H1 (cell line): Measurements from ENCODE around the gene YBX1. TPM values are rescaled to one million over a fixed set of nuclear protein-coding genes. Genes with fewer than 3 reads are reported as not detected.

Experiments used
- CTCF ChIA-PET: fragments of 300-600 bp; sonication (Branson Sonifier 250); formaldehyde crosslinking; loops from one replicate; lab custom pipeline; 2021; ENCODE audit not compliant: partially characterized antibody; lab: Charles Lee
- POLR2A ChIA-PET: fragments of 300-600 bp; sonication (Branson Sonifier 250); formaldehyde crosslinking; loops from one replicate; lab custom pipeline; 2021; ENCODE audit warnings: inconsistent platforms; ENCODE audit not compliant: partially characterized antibody; lab: Charles Lee
- DNase-seq, 2 experiments: peaks; one replicate each; pipeline versions ENCODE4 v3.0.0 to v3.0.0-alpha.2; 2010 to 2022; ENCODE audit warnings: low spot score in 2 of 2, low read depth in 1 of 2, mixed read lengths in 1 of 2
- FAIRE-seq: peaks from 2 replicates; lab custom pipeline; 2011; peaks lifted over from hg19 to GRCh38; lab: Jason Lieb, UNC
- H2AFZ ChIP-seq: 2 replicates; pipeline ENCODE4 v1.8.1; 2012; ENCODE audit warnings: low read length, inconsistent platforms
- H2AK5ac ChIP-seq: 2 replicates; pipeline ENCODE4 v1.6.1; 2013; ENCODE audit warnings: low read depth, low read length
- H2BK120ac ChIP-seq: replicated peaks from 2 replicates; pipeline ENCODE3; 2013; ENCODE audit warnings: low read depth, low read length, inconsistent platforms
- H2BK12ac ChIP-seq: 2 replicates; pipeline ENCODE4 v1.6.1; 2013; ENCODE audit warnings: low read depth, low read length
- H2BK15ac ChIP-seq: 2 replicates; pipeline ENCODE4 v1.6.1; 2013; ENCODE audit warnings: low read length
- H2BK20ac ChIP-seq: 2 replicates; pipeline ENCODE4 v1.6.1; 2013; ENCODE audit warnings: low read length
- H2BK5ac ChIP-seq: 2 replicates; pipeline ENCODE4 v1.6.1; 2013; ENCODE audit warnings: low read depth, low read length
- H3K14ac ChIP-seq: 2 replicates; pipeline ENCODE4 v1.6.1; 2013; ENCODE audit warnings: inconsistent platforms; ENCODE audit not compliant: insufficient read length
- H3K18ac ChIP-seq: 2 replicates; pipeline ENCODE4 v1.6.1; 2013; ENCODE audit warnings: low read length; ENCODE audit errors: extremely low read depth
- H3K23ac ChIP-seq: 2 replicates; pipeline ENCODE4 v1.6.1; 2013; ENCODE audit warnings: inconsistent platforms; ENCODE audit not compliant: insufficient read length
- H3K23me2 ChIP-seq: 2 replicates; pipeline ENCODE4 v1.6.1; 2013; ENCODE audit warnings: low read depth, low read length
- H3K27ac ChIP-seq: 2 replicates; pipeline ENCODE4 v1.6.1; 2011; ENCODE audit warnings: low read depth, low read length, inconsistent platforms
- H3K27me3 ChIP-seq, 4 experiments: replicated peaks in 1 of 4; 1 replicate in 1 of 4; 2 replicates in 3 of 4; pipeline versions ENCODE4 v1.6.1 to v1.8.1; 2011 to 2013; ENCODE audit warnings: low read length in 3 of 4, mild to moderate bottlenecking in 3 of 4, inconsistent platforms in 2 of 4, mixed read lengths in 2 of 4, moderate library complexity in 1 of 4; ENCODE audit not compliant: control insufficient read depth in 3 of 4, insufficient read depth in 3 of 4; ENCODE audit errors: extremely low read depth in 1 of 4
- H3K36me3 ChIP-seq, 4 experiments: 2 replicates each; pipeline versions ENCODE4 v1.6.1 to v1.8.1; 2011 to 2013; ENCODE audit warnings: mild to moderate bottlenecking in 4 of 4, low read length in 3 of 4, moderate library complexity in 2 of 4, control low read depth in 1 of 4, inconsistent platforms in 1 of 4; ENCODE audit not compliant: insufficient read depth in 4 of 4, control insufficient read depth in 2 of 4
- H3K4ac ChIP-seq: replicated peaks from 2 replicates; pipeline ENCODE3; 2013; ENCODE audit warnings: low read length, low read depth, mixed read lengths, inconsistent platforms; ENCODE audit not compliant: insufficient read length
- H3K4me1 ChIP-seq, 4 experiments: replicated peaks in 1 of 4; 1 replicate in 1 of 4; 2 replicates in 3 of 4; pipeline versions ENCODE4 v1.6.1 to v1.8.1; 2011 to 2013; ENCODE audit warnings: low read length in 3 of 4, inconsistent platforms in 2 of 4, mixed read lengths in 1 of 4; ENCODE audit not compliant: insufficient read depth in 4 of 4, control insufficient read depth in 3 of 4
- H3K4me2 ChIP-seq, 2 experiments: 2 replicates each; pipeline versions ENCODE4 v1.6.1 to v1.8.1; 2011 to 2013; ENCODE audit warnings: low read depth in 2 of 2, low read length in 2 of 2, control low read depth in 1 of 2, inconsistent platforms in 1 of 2, mild to moderate bottlenecking in 1 of 2; ENCODE audit not compliant: insufficient read depth in 1 of 2
- H3K4me3 ChIP-seq, 4 experiments: fragments of 200-600, 300-600 bp in 1 of 4; sonication (generic), shearing (Covaris generic), sonication (Bioruptor Twin) in 1 of 4; 2 replicates each; pipeline versions ENCODE4 v1.5.1 to v1.8.1; 2011 to 2016; ENCODE audit warnings: low read length in 4 of 4, low read depth in 3 of 4, control low read depth in 2 of 4, inconsistent platforms in 2 of 4, mild to moderate bottlenecking in 2 of 4, mixed read lengths in 1 of 4, moderate library complexity in 1 of 4; ENCODE audit not compliant: insufficient read depth in 2 of 4; ENCODE audit errors: extremely low read depth in 1 of 4
- H3K56ac ChIP-seq: replicated peaks from 2 replicates; pipeline ENCODE3; 2013; ENCODE audit warnings: low read depth, mild to moderate bottlenecking, mixed read lengths, low read length, inconsistent platforms; ENCODE audit not compliant: insufficient read length
- H3K79me1 ChIP-seq: 2 replicates; pipeline ENCODE4 v1.6.1; 2013; ENCODE audit warnings: low read depth, low read length, control low read depth
- H3K79me2 ChIP-seq, 2 experiments: 2 replicates each; pipeline versions ENCODE4 v1.6.1 to v1.8.1; 2012 to 2013; ENCODE audit warnings: low read length in 2 of 2, mild to moderate bottlenecking in 2 of 2, inconsistent platforms in 1 of 2; ENCODE audit not compliant: insufficient read depth in 2 of 2, control insufficient read depth in 1 of 2
- H3K9ac ChIP-seq, 4 experiments: replicated peaks in 1 of 4; 1 replicate in 1 of 4; 2 replicates in 3 of 4; pipeline versions ENCODE4 v1.6.1 to v1.8.1; 2011 to 2013; ENCODE audit warnings: low read depth in 3 of 4, low read length in 3 of 4, control low read depth in 2 of 4, mild to moderate bottlenecking in 2 of 4, moderate library complexity in 2 of 4, inconsistent platforms in 1 of 4; ENCODE audit errors: extremely low read depth in 1 of 4
- H3K9me3 ChIP-seq, 2 experiments: 2 replicates each; pipeline versions ENCODE4 v1.6.1 to v1.8.1; 2012 to 2013; ENCODE audit warnings: mild to moderate bottlenecking in 2 of 2, moderate library complexity in 2 of 2, control low read depth in 1 of 2, inconsistent platforms in 1 of 2, low read depth in 1 of 2, low read length in 1 of 2, mixed read lengths in 1 of 2; ENCODE audit not compliant: insufficient read depth in 2 of 2
- H4K20me1 ChIP-seq, 2 experiments: replicated peaks in 1 of 2; 2 replicates each; pipeline versions ENCODE3 to v1.8.1; 2011 to 2013; ENCODE audit warnings: inconsistent platforms in 2 of 2, low read length in 2 of 2, mild to moderate bottlenecking in 1 of 2; ENCODE audit not compliant: insufficient read depth in 2 of 2, control insufficient read depth in 1 of 2
- H4K5ac ChIP-seq: 2 replicates; pipeline ENCODE4 v1.6.1; 2013; ENCODE audit warnings: low read length, low read depth, mixed read lengths, inconsistent platforms; ENCODE audit not compliant: insufficient read length
- H4K8ac ChIP-seq: 2 replicates; pipeline ENCODE4 v1.8.0; 2013; ENCODE audit warnings: mild to moderate bottlenecking, moderate library complexity, low read length, inconsistent platforms; ENCODE audit not compliant: insufficient read depth; ENCODE audit errors: extremely low read depth
- H4K91ac ChIP-seq: replicated peaks from 2 replicates; pipeline ENCODE3; 2013; ENCODE audit warnings: low read length, mixed read lengths, inconsistent platforms; ENCODE audit not compliant: insufficient read length
- CBX5 ChIP-seq: fragments of 300-800, 300-1000 bp; sonication (generic); IDR thresholded peaks from 2 replicates; pipeline ENCODE4 v1.7.1; 2016; ENCODE audit warnings: antibody characterized with exemption, low read length, low read depth
- CEBPB ChIP-seq: IDR thresholded peaks from 2 replicates; pipeline ENCODE4 v1.6.1; 2012; ENCODE audit warnings: low read depth, low read length
- CHD2 ChIP-seq: IDR thresholded peaks from 2 replicates; pipeline ENCODE4 v1.6.1; 2012; ENCODE audit warnings: low read length, improper control_type of control experiment
- GTF2F1 ChIP-seq: IDR thresholded peaks from 2 replicates; pipeline ENCODE4 v1.6.1; 2012; ENCODE audit warnings: low read depth, low read length, improper control_type of control experiment, borderline replicate concordance
- KDM1A ChIP-seq: fragments of 200-600, 300-600 bp; sonication (generic); IDR thresholded peaks from 2 replicates; pipeline ENCODE4 v1.7.1; 2016; ENCODE audit warnings: mild to moderate bottlenecking, low read length, borderline replicate concordance
- KDM5A ChIP-seq: fragments of 200-600 bp; IDR thresholded peaks from 2 replicates; pipeline ENCODE4 v1.7.1; 2012; ENCODE audit warnings: mild to moderate bottlenecking, low read length, inconsistent platforms, mixed read lengths
- RXRA ChIP-seq: IDR thresholded peaks from 2 replicates; pipeline ENCODE4 v1.6.1; 2011; ENCODE audit warnings: low read depth, mild to moderate bottlenecking, low read length, moderate library complexity; ENCODE audit not compliant: insufficient read depth
- SIN3A ChIP-seq, 2 experiments: IDR thresholded peaks in 1 of 2; conservative IDR thresholded peaks in 1 of 2; 2 replicates each; pipeline ENCODE4 v1.6.1; 2011 to 2012; ENCODE audit warnings: low read length in 2 of 2, improper control_type of control experiment in 1 of 2, low read depth in 1 of 2, mild to moderate bottlenecking in 1 of 2
- SIX5 ChIP-seq: IDR thresholded peaks from 2 replicates; pipeline ENCODE4 v1.6.1; 2011; ENCODE audit warnings: mild to moderate bottlenecking, low read depth, low read length
- SRF ChIP-seq: IDR thresholded peaks from 2 replicates; pipeline ENCODE4 v1.6.1; 2011; ENCODE audit warnings: mild to moderate bottlenecking, low read depth, low read length, moderate library complexity
- SUZ12 ChIP-seq: fragments of 200-600 bp; sonication (generic); IDR thresholded peaks from 2 replicates; pipeline ENCODE4 v1.6.1; 2012; ENCODE audit warnings: mild to moderate bottlenecking, inconsistent platforms, low read length, moderate library complexity, mixed read lengths
- TBP ChIP-seq: IDR thresholded peaks from 2 replicates; pipeline ENCODE4 v1.6.1; 2011; ENCODE audit warnings: low read depth, low read length, improper control_type of control experiment
- TEAD4 ChIP-seq: IDR thresholded peaks from 2 replicates; pipeline ENCODE4 v1.6.1; 2012; ENCODE audit warnings: low read depth, low read length, inconsistent platforms, mixed read lengths
- YY1 ChIP-seq: IDR thresholded peaks from 2 replicates; pipeline ENCODE4 v1.6.1; 2011; ENCODE audit warnings: low read depth, mild to moderate bottlenecking, low read length
- ZNF274 ChIP-seq: IDR thresholded peaks from 2 replicates; pipeline ENCODE4 v1.7.0; 2012; ENCODE audit warnings: low read length, borderline replicate concordance; ENCODE audit errors: extremely low read depth
- WGBS, 2 experiments: shearing (Covaris generic) in 1 of 2; methylation state at CpG; one replicate each; pipeline versions ENCODE4 v1.1.6 to v1.1.7; 2013 to 2015; ENCODE audit warnings: low lambda C conversion rate in 2 of 2, mixed read lengths in 2 of 2, inconsistent platforms in 1 of 2, low coverage in 1 of 2, missing lambda C conversion rate in 1 of 2; ENCODE audit not compliant: insufficient replicate concordance in 2 of 2, insufficient coverage in 1 of 2, insufficient read length in 1 of 2; ENCODE audit errors: extremely low coverage in 1 of 2, missing lambda C conversion rate in 1 of 2; 5-methylcytosine and 5-hydroxymethylcytosine counted together
- polyA plus RNA-seq, 7 experiments: library from polyadenylated mRNA; depleted of rRNA in 3 of 7; stranded (reverse) in 5 of 7; unstranded in 2 of 7; fragments of >200 nt in 5 of 7; fragments of 200-250 nt in 2 of 7; gene quantifications; 1 replicate in 5 of 7; 2 replicates in 1 of 7; 4 replicates in 1 of 7; pipeline versions ENCODE4 v1.2.1 to v1.2.3, GENCODE V29; 2011 to 2013; ENCODE audit warnings: missing spikeins in 2 of 7, mixed read lengths in 2 of 7
- total RNA-seq: library from RNA; stranded (reverse); fragmentation: NEBNext Ultra II Directional; extraction: Animal tissue kit (Norgen Biotek cat#: 25700); gene quantifications from 2 replicates; pipeline ENCODE4 v1.2.1, GENCODE V29; 2021

The YBX1 gene
- total and polyA plus RNA-seq, 2 of the 8 experiments (the other 6 are each of a cell fraction or from before 2014, with no cell fraction given) = 438 to 1,219 TPM

- Histone ChIP-seq H3K14ac (no peak overlapping the region), H3K79me1 (no peaks in the 10 kb centered on the region; the same call in none of the 2 replicates), H3K27ac (no peak overlapping the region), H4K20me1 (peaks cover 35 to 51% of the 10 kb centered on the region in 2 experiments), H2AK5ac (no peak overlapping the region), H2BK20ac (no peak overlapping the region), H2BK15ac (no peak overlapping the region), H3K23me2 (no peaks in the 10 kb centered on the region; the same call in 1 of the 2 replicates), H3K27me3 (no peaks in the 10 kb centered on the region), H3K18ac (no peak overlapping the region), H3K56ac (no peak overlapping the region), H3K23ac (no peak overlapping the region), H4K8ac (no peak overlapping the region), H3K79me2 (peaks cover 59 to 98% of the 10 kb centered on the region in 2 experiments), H3K9ac (no peak overlapping the region), H3K4me3 (no peak overlapping the region), H3K4me2 (peak overlapping the region; percentile 4 to 41; a peak in 1 of 4 replicates), H4K5ac (no peak overlapping the region), H3K4me1 (peaks cover 0 to 9% (median 4%) of the 10 kb centered on the region in 4 experiments; a peak in 3 of 7 replicates), H2AFZ (no peak overlapping the region), H3K4ac (no peak overlapping the region), H2BK12ac (no peak overlapping the region), H2BK5ac (no peak overlapping the region), H3K36me3 (peaks cover 10 to 63% (median 27%) of the 10 kb centered on the region in 4 experiments), H4K91ac (no peak overlapping the region), H2BK120ac (no peak overlapping the region), H3K9me3 (no peaks in the 10 kb centered on the region)
- DNase-seq (no peak), FAIRE-seq (no peak)
- POLR2A ChIA-PET = interaction anchor here (0.9 to 4.2 kb wide), 7 partner anchors 9 to 41 kb away, joined by 3 to 94 read pairs (median 6); partner anchors contain the start of gene YBX1
- 86% methylated on average over 2 of the region's 2 CpGs; no CpG with 5 or more reads in 1 of the 2 experiments for WGBS, 2 experiments
- CTCF ChIA-PET = interaction anchor here (1.1 to 1.8 kb wide), 5 partner anchors 24 to 54 kb away, joined by 3 to 6 read pairs (median 3); no protein-coding TSS in a partner anchor
- TF ChIP-seq ZNF274 (no peak), TEAD4 (no peak), RXRA (no peak), CBX5 (no peak), SIX5 (no peak), SIN3A (conservative IDR thresholded peaks at IDR 0.05 in 1 of 2, IDR thresholded peaks at IDR 0.05 in 1 of 2; ENCODE audit: low read depth in 1 of 2, low read length in 2 of 2) (no peak), CEBPB (no peak), GTF2F1 (no peak), TBP (no peak), YY1 (no peak), KDM1A (no peak), KDM5A (no peak), CHD2 (no peak), SUZ12 (no peak), SRF (no peak)
Measured at GRCh38 chr1:42692911-42693310, 10.7 kb downstream of the YBX1 start.
